HG03280 (cell line): ENCODE measurements around the gene DOP1A.
"Not testable (repeated sequence)": the region's sequence is repeated elsewhere in the genome, so short reads cannot be mapped to it uniquely, and the experiment has no call there.

Source experiments
- ATAC-seq: cut with Tn5 transposase; IDR thresholded peaks from one replicate; pipeline ENCODE4 v1.9.1; 2021; ENCODE audit warnings: mild to moderate bottlenecking, moderate library complexity; ENCODE audit not compliant: unreplicated experiment

Gene DOP1A

DNA sequence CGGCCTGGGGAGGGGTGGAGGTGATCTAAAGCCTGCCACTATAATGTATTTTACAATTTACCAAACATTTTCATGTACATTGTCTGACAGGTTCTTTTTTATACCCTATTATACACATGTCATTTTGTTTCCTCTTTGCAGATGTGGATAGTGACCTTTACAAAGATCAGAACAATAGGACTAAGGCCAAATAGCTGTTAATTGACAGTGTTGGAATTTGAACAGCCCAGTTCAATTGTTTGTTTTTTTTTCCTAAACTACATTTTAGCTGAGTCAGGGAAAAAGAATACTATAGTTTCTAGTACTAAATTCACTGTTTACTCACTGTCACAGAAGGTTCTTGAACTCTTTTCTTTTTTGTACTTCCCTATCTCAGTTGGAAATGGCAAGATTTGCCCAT, 85.4 kb downstream of the DOP1A start:
- ATAC-seq, result no peak

DNA sequence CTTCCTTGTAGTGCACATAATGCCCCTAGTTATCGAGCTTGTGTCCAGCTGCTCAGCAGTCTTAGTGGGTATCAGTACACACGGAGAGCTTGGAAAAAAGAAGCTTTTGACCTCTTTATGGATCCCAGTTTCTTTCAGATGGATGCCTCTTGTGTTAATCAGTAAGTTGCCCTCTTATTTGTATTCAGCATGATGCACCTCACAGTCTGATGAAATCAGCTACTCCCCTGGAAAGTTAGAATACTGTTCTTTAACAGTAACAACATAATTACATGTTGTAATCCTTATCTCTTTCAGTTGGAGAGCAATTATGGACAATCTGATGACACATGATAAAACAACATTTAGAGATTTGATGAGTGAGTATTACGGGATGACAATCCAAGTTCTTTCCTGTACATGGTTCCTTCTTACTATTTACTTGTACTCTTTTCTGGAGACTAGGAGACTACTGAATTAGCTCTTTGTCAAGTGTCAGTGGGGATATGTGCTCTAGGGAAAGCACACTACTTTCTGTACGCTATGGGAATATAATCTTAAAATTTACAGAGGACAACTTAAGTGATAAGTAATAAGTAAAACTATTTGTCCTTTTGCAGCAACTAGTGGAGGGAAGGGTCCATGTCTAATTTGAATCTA, 86.5 kb downstream of the DOP1A start:
- ATAC-seq, result no peak

DNA sequence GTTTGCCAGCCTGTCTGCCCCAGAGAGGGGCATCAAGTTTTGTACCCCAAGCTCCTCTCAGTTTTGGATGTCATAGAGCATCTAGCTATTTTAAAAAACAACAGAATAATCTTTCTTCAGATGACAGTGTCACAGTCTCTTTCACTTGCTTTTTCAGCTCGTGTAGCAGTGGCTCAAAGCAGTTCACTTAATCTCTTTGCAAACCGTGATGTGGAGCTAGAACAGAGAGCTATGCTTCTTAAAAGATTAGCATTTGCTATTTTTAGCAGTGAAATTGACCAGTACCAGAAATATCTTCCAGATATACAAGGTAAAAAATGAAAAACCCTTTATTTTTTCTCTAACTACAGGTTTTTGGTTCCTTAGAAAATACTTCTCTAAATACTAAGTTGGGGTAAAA, 88.3 kb downstream of the DOP1A start:
- ATAC-seq, result no peak

DNA sequence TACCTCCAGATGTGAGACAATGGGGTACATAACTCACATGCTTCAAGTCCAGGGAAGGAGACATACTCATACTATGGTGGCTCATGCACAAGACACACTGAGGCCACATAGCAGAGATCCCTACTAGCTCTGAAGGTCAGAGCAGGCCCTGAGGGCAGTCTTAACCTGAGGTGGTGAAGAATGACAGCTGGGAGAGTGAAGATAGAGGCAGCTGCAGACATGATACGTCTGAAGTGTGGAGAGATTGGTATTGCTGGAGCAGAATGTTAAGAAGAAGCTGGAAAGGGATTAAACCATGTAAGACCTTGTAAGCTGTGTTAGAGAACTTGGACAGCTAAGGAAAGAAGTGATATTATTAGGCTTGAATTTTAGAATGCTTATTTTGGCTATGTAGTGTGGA, 92.7 kb downstream of the DOP1A start:
- ATAC-seq, result no peak

GRCh38 chr6:83167726-83168278, 100.3 kb downstream of the DOP1A start:
- ATAC-seq, result no peak

DNA sequence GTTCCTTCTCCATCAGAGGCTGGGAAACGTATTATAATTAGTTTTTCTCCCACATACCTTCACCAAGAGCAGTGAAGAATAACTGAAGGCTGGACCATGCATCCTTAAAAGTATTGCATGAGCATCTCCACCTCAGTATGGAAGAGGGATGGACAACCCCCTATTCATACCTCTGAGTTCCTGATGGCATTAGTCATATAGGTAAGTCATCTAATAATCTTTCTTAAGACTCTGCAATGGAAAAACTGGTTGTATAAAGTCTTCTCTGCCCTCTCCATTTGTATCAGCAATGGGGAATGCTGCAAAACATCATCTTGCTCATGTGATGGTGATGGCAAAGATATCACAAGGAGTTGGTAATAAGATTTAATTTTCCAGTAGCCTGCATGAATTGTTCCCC, 101.1 kb downstream of the DOP1A start:
- ATAC-seq, result no peak

DNA sequence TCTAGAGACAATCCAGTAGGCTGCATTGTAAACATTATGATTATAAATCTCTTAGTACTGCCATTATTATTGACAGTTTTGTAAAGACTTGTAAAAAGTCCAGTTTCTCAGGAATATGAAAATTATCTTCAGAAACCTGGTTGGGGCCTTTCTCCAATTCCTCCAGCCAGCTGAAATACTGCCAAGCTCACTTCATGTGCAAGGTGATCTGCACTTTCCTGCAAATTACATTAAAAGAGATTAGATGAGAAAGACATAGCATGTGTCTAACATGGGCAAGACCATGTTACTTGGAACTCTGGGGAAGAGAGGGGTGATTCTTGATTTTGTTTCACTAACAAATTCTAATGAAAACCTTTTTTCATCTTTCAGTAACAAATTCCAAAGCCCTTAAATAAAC, 101.6 kb downstream of the DOP1A start:
- no peak for ATAC-seq

- no peak for ATAC-seq
These were observed 102.0 kb downstream of the DOP1A start for GRCh38 chr6:83169511-83169910.

DNA sequence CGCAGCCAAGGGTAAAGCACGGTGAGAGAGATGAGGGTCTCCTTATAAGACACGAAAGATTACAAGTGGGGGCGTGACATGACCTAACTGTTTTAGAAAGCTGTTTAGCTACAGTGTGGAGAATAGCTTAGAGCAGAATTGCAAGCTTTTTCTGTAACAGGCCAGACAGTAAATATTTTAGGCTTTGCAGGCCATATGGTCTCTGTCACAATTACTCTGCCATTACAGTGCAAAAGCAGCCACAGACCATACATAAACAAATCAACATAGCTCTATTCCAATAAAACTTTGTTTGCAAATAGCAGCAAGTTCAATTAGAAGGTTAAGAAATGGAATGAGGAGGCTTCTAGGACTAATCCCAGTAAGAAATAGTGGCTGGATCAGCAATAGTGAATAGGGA, 108.8 kb downstream of the DOP1A start:
- no peak for ATAC-seq

- ATAC-seq, result no peak
These were observed 113.0 kb downstream of the DOP1A start for GRCh38 chr6:83180426-83180950.

- ATAC-seq, result no peak
These were observed 114.6 kb downstream of the DOP1A start for GRCh38 chr6:83182114-83182513.

- ATAC-seq, result no peak
These were observed 115.8 kb downstream of the DOP1A start for GRCh38 chr6:83183082-83183828.

GRCh38 chr6:83185096-83185495, 117.6 kb downstream of the DOP1A start:
- ATAC-seq, result no peak

DNA sequence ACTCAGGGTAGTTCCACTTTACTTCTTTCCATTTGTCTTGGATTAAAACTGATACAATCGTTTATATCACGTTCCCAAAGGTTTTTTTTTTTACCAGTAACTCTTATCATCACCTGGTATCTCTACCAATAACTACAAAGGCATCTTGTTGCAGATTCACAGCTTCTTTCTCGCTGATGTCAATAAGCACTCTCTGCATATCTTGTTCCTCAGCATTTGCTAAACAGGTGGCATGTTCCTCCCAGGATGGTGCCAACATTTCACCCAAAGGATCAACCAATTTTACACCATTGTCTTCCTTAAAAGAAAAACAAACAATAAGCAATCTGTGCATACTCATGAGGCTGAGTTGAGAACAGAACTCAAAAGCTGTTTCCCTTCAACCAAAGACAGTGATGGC, 121.0 kb downstream of the DOP1A start:
- ATAC-seq, result no peak

- no peak for ATAC-seq
These were observed 123.2 kb downstream of the DOP1A start for GRCh38 chr6:83190626-83191025.

GRCh38 chr6:83191974-83192373, 124.5 kb downstream of the DOP1A start:
- not testable (repeated sequence) for ATAC-seq

GRCh38 chr6:83192456-83192855, 125.0 kb downstream of the DOP1A start:
- ATAC-seq, result no peak

DNA sequence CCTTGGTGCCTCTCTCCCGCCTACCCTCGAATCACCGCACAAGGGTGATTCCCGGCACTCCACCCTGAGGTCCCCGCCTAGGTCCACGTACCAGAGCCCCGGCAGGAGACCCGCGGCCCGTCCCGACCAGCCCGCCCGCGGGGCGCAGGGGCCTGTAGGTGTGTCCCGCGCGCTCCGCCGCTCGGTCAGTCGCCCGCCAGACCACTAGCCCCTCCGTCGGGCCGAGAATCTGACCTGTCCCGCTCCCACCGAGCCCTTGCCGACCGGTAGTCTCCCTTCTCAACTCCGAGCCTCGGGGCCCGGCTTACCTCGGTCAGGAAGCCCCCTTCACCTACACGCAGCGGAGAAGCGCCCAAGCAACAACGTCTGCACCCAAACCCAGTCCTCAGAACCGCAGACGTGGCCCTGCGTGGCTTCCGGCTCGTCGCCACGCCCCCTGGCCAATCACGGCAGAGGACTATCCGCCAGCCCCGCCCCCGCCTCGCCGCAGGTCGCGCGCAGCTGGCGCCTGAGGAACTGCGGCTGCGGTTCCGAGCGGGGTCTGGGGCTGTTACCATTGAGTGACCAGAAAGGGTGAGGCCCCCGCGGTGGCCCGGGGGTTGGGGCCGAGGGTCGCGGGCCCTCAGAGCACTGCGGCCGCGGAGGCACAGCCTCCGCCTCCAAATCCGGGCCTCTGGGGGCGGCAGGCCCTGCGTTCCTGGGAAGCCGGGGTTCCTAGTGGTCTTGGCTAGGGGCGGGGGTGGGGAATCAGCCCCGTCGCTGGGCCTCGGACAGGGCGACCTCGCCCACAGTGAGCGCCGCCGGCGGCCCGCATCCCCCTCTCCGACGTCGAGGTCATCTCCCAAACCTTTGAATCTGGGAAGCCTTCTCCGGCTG, 125.6 kb downstream of the DOP1A start, which contains the start of the genes PGM3 and RWDD2A:
PGM3 (minus strand) TSS at position 395 of the 876 bp plus-strand sequence. CDS start 2,253 bp downstream, outside the sequence.
RWDD2A (plus strand) TSS at position 487 of the 876 bp plus-strand sequence. CDS start 1,095 bp downstream, outside the sequence.
- peak; percentile 98 for ATAC-seq

DNA sequence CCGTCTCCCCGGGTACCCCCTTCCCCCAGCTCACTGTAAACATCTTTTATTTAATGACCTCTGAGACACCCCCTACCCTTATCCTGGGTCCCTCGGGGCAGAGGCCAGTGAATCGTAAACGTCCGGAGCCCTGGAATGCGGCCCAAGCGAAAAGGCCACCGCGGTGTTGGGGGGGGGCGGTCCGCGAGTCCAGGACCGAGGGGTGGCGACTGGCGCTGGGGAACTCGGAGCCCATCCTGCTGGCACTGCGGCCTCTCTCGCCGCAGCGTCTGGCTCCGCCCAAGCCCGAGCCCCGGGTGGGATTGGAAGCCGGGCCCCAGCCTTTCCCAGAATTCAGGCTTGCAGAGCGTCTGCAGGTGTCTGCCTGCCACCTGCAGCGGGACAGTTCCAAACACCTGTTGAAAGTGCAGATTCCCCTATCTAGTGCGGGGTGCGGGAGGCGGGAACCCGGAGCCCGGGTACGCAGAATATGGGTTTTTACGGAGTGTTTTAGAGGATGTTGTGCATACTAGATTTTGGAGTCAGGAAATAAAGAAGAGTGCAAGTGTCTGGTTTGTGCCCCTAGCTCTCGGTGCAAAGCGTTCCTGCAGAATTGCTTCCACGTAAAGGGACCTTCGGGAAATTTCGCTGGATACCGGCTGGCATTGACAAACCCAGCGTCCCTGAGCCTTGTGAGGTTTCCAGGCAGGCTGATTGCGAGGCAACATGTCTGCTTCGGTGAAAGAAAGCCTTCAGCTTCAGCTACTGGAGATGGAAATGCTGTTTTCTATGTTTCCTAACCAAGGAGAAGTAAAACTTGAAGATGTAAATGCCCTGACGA, 126.5 kb downstream of the DOP1A start:
- peak; percentile 10 for ATAC-seq
